H1 (cell line): ENCODE data around the gene CHMP6. TPM values are rescaled to one million over a fixed set of nuclear protein-coding genes. Genes with fewer than 3 reads are reported as not detected.

ENCODE experiments used
- CTCF ChIA-PET: fragments of 300-600 bp; sonication (Branson Sonifier 250); formaldehyde crosslinking; loops from one replicate; lab custom pipeline; 2021; ENCODE audit not compliant: partially characterized antibody; lab: Charles Lee
- POLR2A ChIA-PET: fragments of 300-600 bp; sonication (Branson Sonifier 250); formaldehyde crosslinking; loops from one replicate; lab custom pipeline; 2021; ENCODE audit warnings: inconsistent platforms; ENCODE audit not compliant: partially characterized antibody; lab: Charles Lee
- DNase-seq, 2 experiments: peaks; one replicate each; pipeline versions ENCODE4 v3.0.0 to v3.0.0-alpha.2; 2010 to 2022; ENCODE audit warnings: low spot score in 2 of 2, low read depth in 1 of 2, mixed read lengths in 1 of 2
- FAIRE-seq: peaks from 2 replicates; lab custom pipeline; 2011; peaks lifted over from hg19 to GRCh38; lab: Jason Lieb, UNC
- H2AFZ ChIP-seq: 2 replicates; pipeline ENCODE4 v1.8.1; 2012; ENCODE audit warnings: low read length, inconsistent platforms
- H2AK5ac ChIP-seq: 2 replicates; pipeline ENCODE4 v1.6.1; 2013; ENCODE audit warnings: low read depth, low read length
- H2BK120ac ChIP-seq: replicated peaks from 2 replicates; pipeline ENCODE3; 2013; ENCODE audit warnings: low read depth, low read length, inconsistent platforms
- H2BK12ac ChIP-seq: 2 replicates; pipeline ENCODE4 v1.6.1; 2013; ENCODE audit warnings: low read depth, low read length
- H2BK15ac ChIP-seq: 2 replicates; pipeline ENCODE4 v1.6.1; 2013; ENCODE audit warnings: low read length
- H2BK20ac ChIP-seq: 2 replicates; pipeline ENCODE4 v1.6.1; 2013; ENCODE audit warnings: low read length
- H2BK5ac ChIP-seq: 2 replicates; pipeline ENCODE4 v1.6.1; 2013; ENCODE audit warnings: low read depth, low read length
- H3K14ac ChIP-seq: 2 replicates; pipeline ENCODE4 v1.6.1; 2013; ENCODE audit warnings: inconsistent platforms; ENCODE audit not compliant: insufficient read length
- H3K18ac ChIP-seq: 2 replicates; pipeline ENCODE4 v1.6.1; 2013; ENCODE audit warnings: low read length; ENCODE audit errors: extremely low read depth
- H3K23ac ChIP-seq: 2 replicates; pipeline ENCODE4 v1.6.1; 2013; ENCODE audit warnings: inconsistent platforms; ENCODE audit not compliant: insufficient read length
- H3K23me2 ChIP-seq: 2 replicates; pipeline ENCODE4 v1.6.1; 2013; ENCODE audit warnings: low read depth, low read length
- H3K27ac ChIP-seq: 2 replicates; pipeline ENCODE4 v1.6.1; 2011; ENCODE audit warnings: low read depth, low read length, inconsistent platforms
- H3K27me3 ChIP-seq, 4 experiments: replicated peaks in 1 of 4; 1 replicate in 1 of 4; 2 replicates in 3 of 4; pipeline versions ENCODE4 v1.6.1 to v1.8.1; 2011 to 2013; ENCODE audit warnings: low read length in 3 of 4, mild to moderate bottlenecking in 3 of 4, inconsistent platforms in 2 of 4, mixed read lengths in 2 of 4, moderate library complexity in 1 of 4; ENCODE audit not compliant: control insufficient read depth in 3 of 4, insufficient read depth in 3 of 4; ENCODE audit errors: extremely low read depth in 1 of 4
- H3K36me3 ChIP-seq, 4 experiments: 2 replicates each; pipeline versions ENCODE4 v1.6.1 to v1.8.1; 2011 to 2013; ENCODE audit warnings: mild to moderate bottlenecking in 4 of 4, low read length in 3 of 4, moderate library complexity in 2 of 4, control low read depth in 1 of 4, inconsistent platforms in 1 of 4; ENCODE audit not compliant: insufficient read depth in 4 of 4, control insufficient read depth in 2 of 4
- H3K4ac ChIP-seq: replicated peaks from 2 replicates; pipeline ENCODE3; 2013; ENCODE audit warnings: low read length, low read depth, mixed read lengths, inconsistent platforms; ENCODE audit not compliant: insufficient read length
- H3K4me1 ChIP-seq, 4 experiments: replicated peaks in 1 of 4; 1 replicate in 1 of 4; 2 replicates in 3 of 4; pipeline versions ENCODE4 v1.6.1 to v1.8.1; 2011 to 2013; ENCODE audit warnings: low read length in 3 of 4, inconsistent platforms in 2 of 4, mixed read lengths in 1 of 4; ENCODE audit not compliant: insufficient read depth in 4 of 4, control insufficient read depth in 3 of 4
- H3K4me2 ChIP-seq, 2 experiments: 2 replicates each; pipeline versions ENCODE4 v1.6.1 to v1.8.1; 2011 to 2013; ENCODE audit warnings: low read depth in 2 of 2, low read length in 2 of 2, control low read depth in 1 of 2, inconsistent platforms in 1 of 2, mild to moderate bottlenecking in 1 of 2; ENCODE audit not compliant: insufficient read depth in 1 of 2
- H3K4me3 ChIP-seq, 4 experiments: fragments of 200-600, 300-600 bp in 1 of 4; sonication (generic), shearing (Covaris generic), sonication (Bioruptor Twin) in 1 of 4; 2 replicates each; pipeline versions ENCODE4 v1.5.1 to v1.8.1; 2011 to 2016; ENCODE audit warnings: low read length in 4 of 4, low read depth in 3 of 4, control low read depth in 2 of 4, inconsistent platforms in 2 of 4, mild to moderate bottlenecking in 2 of 4, mixed read lengths in 1 of 4, moderate library complexity in 1 of 4; ENCODE audit not compliant: insufficient read depth in 2 of 4; ENCODE audit errors: extremely low read depth in 1 of 4
- H3K56ac ChIP-seq: replicated peaks from 2 replicates; pipeline ENCODE3; 2013; ENCODE audit warnings: low read depth, mild to moderate bottlenecking, mixed read lengths, low read length, inconsistent platforms; ENCODE audit not compliant: insufficient read length
- H3K79me1 ChIP-seq: 2 replicates; pipeline ENCODE4 v1.6.1; 2013; ENCODE audit warnings: low read depth, low read length, control low read depth
- H3K79me2 ChIP-seq, 2 experiments: 2 replicates each; pipeline versions ENCODE4 v1.6.1 to v1.8.1; 2012 to 2013; ENCODE audit warnings: low read length in 2 of 2, mild to moderate bottlenecking in 2 of 2, inconsistent platforms in 1 of 2; ENCODE audit not compliant: insufficient read depth in 2 of 2, control insufficient read depth in 1 of 2
- H3K9ac ChIP-seq, 4 experiments: replicated peaks in 1 of 4; 1 replicate in 1 of 4; 2 replicates in 3 of 4; pipeline versions ENCODE4 v1.6.1 to v1.8.1; 2011 to 2013; ENCODE audit warnings: low read depth in 3 of 4, low read length in 3 of 4, control low read depth in 2 of 4, mild to moderate bottlenecking in 2 of 4, moderate library complexity in 2 of 4, inconsistent platforms in 1 of 4; ENCODE audit errors: extremely low read depth in 1 of 4
- H3K9me3 ChIP-seq, 2 experiments: 2 replicates each; pipeline versions ENCODE4 v1.6.1 to v1.8.1; 2012 to 2013; ENCODE audit warnings: mild to moderate bottlenecking in 2 of 2, moderate library complexity in 2 of 2, control low read depth in 1 of 2, inconsistent platforms in 1 of 2, low read depth in 1 of 2, low read length in 1 of 2, mixed read lengths in 1 of 2; ENCODE audit not compliant: insufficient read depth in 2 of 2
- H4K20me1 ChIP-seq, 2 experiments: replicated peaks in 1 of 2; 2 replicates each; pipeline versions ENCODE3 to v1.8.1; 2011 to 2013; ENCODE audit warnings: inconsistent platforms in 2 of 2, low read length in 2 of 2, mild to moderate bottlenecking in 1 of 2; ENCODE audit not compliant: insufficient read depth in 2 of 2, control insufficient read depth in 1 of 2
- H4K5ac ChIP-seq: 2 replicates; pipeline ENCODE4 v1.6.1; 2013; ENCODE audit warnings: low read length, low read depth, mixed read lengths, inconsistent platforms; ENCODE audit not compliant: insufficient read length
- H4K8ac ChIP-seq: 2 replicates; pipeline ENCODE4 v1.8.0; 2013; ENCODE audit warnings: mild to moderate bottlenecking, moderate library complexity, low read length, inconsistent platforms; ENCODE audit not compliant: insufficient read depth; ENCODE audit errors: extremely low read depth
- H4K91ac ChIP-seq: replicated peaks from 2 replicates; pipeline ENCODE3; 2013; ENCODE audit warnings: low read length, mixed read lengths, inconsistent platforms; ENCODE audit not compliant: insufficient read length
- BCL11A ChIP-seq, 2 experiments: IDR thresholded peaks; one replicate each; pipeline ENCODE4 v1.6.1; 2011; ENCODE audit warnings: low read depth in 2 of 2, low read length in 2 of 2, mild to moderate bottlenecking in 2 of 2
- E2F6 ChIP-seq: IDR thresholded peaks from 2 replicates; pipeline ENCODE4 v1.6.1; 2012; ENCODE audit warnings: inconsistent platforms
- KDM5A ChIP-seq: fragments of 200-600 bp; IDR thresholded peaks from 2 replicates; pipeline ENCODE4 v1.7.1; 2012; ENCODE audit warnings: mild to moderate bottlenecking, low read length, inconsistent platforms, mixed read lengths
- NANOG ChIP-seq: IDR thresholded peaks from 2 replicates; pipeline ENCODE4 v1.6.1; 2011; ENCODE audit warnings: low read length, low read depth, mild to moderate bottlenecking, inconsistent platforms; ENCODE audit not compliant: insufficient read depth, poor library complexity, severe bottlenecking
- RAD21 ChIP-seq, 2 experiments: IDR thresholded peaks in 1 of 2; conservative IDR thresholded peaks in 1 of 2; 2 replicates each; pipeline ENCODE4 v1.6.1; 2011; ENCODE audit warnings: low read depth in 2 of 2, low read length in 2 of 2, improper control_type of control experiment in 1 of 2, inconsistent platforms in 1 of 2, mild to moderate bottlenecking in 1 of 2, moderate library complexity in 1 of 2
- SUZ12 ChIP-seq: fragments of 200-600 bp; sonication (generic); IDR thresholded peaks from 2 replicates; pipeline ENCODE4 v1.6.1; 2012; ENCODE audit warnings: mild to moderate bottlenecking, inconsistent platforms, low read length, moderate library complexity, mixed read lengths
- WGBS, 2 experiments: shearing (Covaris generic) in 1 of 2; methylation state at CpG; one replicate each; pipeline versions ENCODE4 v1.1.6 to v1.1.7; 2013 to 2015; ENCODE audit warnings: low lambda C conversion rate in 2 of 2, mixed read lengths in 2 of 2, inconsistent platforms in 1 of 2, low coverage in 1 of 2, missing lambda C conversion rate in 1 of 2; ENCODE audit not compliant: insufficient replicate concordance in 2 of 2, insufficient coverage in 1 of 2, insufficient read length in 1 of 2; ENCODE audit errors: extremely low coverage in 1 of 2, missing lambda C conversion rate in 1 of 2; 5-methylcytosine and 5-hydroxymethylcytosine counted together
- polyA plus RNA-seq, 7 experiments: library from polyadenylated mRNA; depleted of rRNA in 3 of 7; stranded (reverse) in 5 of 7; unstranded in 2 of 7; fragments of >200 nt in 5 of 7; fragments of 200-250 nt in 2 of 7; gene quantifications; 1 replicate in 5 of 7; 2 replicates in 1 of 7; 4 replicates in 1 of 7; pipeline versions ENCODE4 v1.2.1 to v1.2.3, GENCODE V29; 2011 to 2013; ENCODE audit warnings: missing spikeins in 2 of 7, mixed read lengths in 2 of 7
- total RNA-seq: library from RNA; stranded (reverse); fragmentation: NEBNext Ultra II Directional; extraction: Animal tissue kit (Norgen Biotek cat#: 25700); gene quantifications from 2 replicates; pipeline ENCODE4 v1.2.1, GENCODE V29; 2021

CHMP6 gene
- total and polyA plus RNA-seq, 2 of the 8 experiments (the other 6 are each of a cell fraction or from before 2014, with no cell fraction given): 15.7 to 24.3 TPM

- H2BK120ac ChIP-seq: no peak overlapping the region
- H3K79me1 ChIP-seq: no peaks in the 10 kb centered on the region
- H4K5ac ChIP-seq: no peak overlapping the region
- TF ChIP-seq SUZ12 (no peak), KDM5A (no peak), NANOG (no peak), E2F6 (no peak), BCL11A (IDR thresholded peaks at IDR 0.05; ENCODE audit: low read depth in 2 of 2, low read length in 2 of 2) (no peak), RAD21 (IDR thresholded peaks at IDR 0.05 in 1 of 2, conservative IDR thresholded peaks at IDR 0.05 in 1 of 2; ENCODE audit: low read depth in 2 of 2, low read length in 2 of 2) (peak in 1 of 2 experiments; percentile 17; a peak in 2 of 4 replicates)
- no peak overlapping the region for H3K56ac ChIP-seq
- no peak overlapping the region for H3K14ac ChIP-seq
- no peak overlapping the region for H2BK20ac ChIP-seq
- DNase-seq (no peak), FAIRE-seq (no peak)
- ChIA-PET POLR2A (no interaction called here), CTCF (interaction anchor here (0.8 to 1.8 kb wide), 4 partner anchors 9 to 177 kb away, joined by 3 to 6 read pairs (median 4); no protein-coding TSS in a partner anchor)
- no peak overlapping the region for H2AFZ ChIP-seq
- no peaks in the 10 kb centered on the region for H3K79me2 ChIP-seq
- H3K23ac ChIP-seq: no peak overlapping the region
- H4K91ac ChIP-seq: no peak overlapping the region
- no peaks in the 10 kb centered on the region for H3K23me2 ChIP-seq
- no peak overlapping the region for H3K27ac ChIP-seq
- H3K4me2 ChIP-seq: no peak overlapping the region
- H4K20me1 ChIP-seq: no peaks in the 10 kb centered on the region
- H2BK12ac ChIP-seq: no peak overlapping the region
- H4K8ac ChIP-seq: peak overlapping the region; percentile 51
- H3K9me3 ChIP-seq: no peaks in the 10 kb centered on the region
- 83% methylated on average over 11 of the region's 16 CpGs; no CpG with 5 or more reads in 1 of the 2 experiments for WGBS, 2 experiments
- H3K4me3 ChIP-seq: no peak overlapping the region
- H2BK15ac ChIP-seq: no peak overlapping the region
- no peak overlapping the region for H3K18ac ChIP-seq
- H3K9ac ChIP-seq: no peak overlapping the region
- no peaks in the 10 kb centered on the region; a peak in 3 of 8 replicates for H3K36me3 ChIP-seq
- H2AK5ac ChIP-seq: no peak overlapping the region
- H3K4me1 ChIP-seq: no peaks in the 10 kb centered on the region
- no peaks in the 10 kb centered on the region for H3K27me3 ChIP-seq
- no peak overlapping the region for H2BK5ac ChIP-seq
- no peak overlapping the region for H3K4ac ChIP-seq
Observed at GRCh38 chr17:80948976-80949450, 42.6 kb upstream of the CHMP6 start.
